ENCODE data around the gene F7.
"Not testable (repeated sequence)": the region's sequence is repeated elsewhere in the genome, so short reads cannot be mapped to it uniquely, and the experiment has no call there.

F7 gene

DNA sequence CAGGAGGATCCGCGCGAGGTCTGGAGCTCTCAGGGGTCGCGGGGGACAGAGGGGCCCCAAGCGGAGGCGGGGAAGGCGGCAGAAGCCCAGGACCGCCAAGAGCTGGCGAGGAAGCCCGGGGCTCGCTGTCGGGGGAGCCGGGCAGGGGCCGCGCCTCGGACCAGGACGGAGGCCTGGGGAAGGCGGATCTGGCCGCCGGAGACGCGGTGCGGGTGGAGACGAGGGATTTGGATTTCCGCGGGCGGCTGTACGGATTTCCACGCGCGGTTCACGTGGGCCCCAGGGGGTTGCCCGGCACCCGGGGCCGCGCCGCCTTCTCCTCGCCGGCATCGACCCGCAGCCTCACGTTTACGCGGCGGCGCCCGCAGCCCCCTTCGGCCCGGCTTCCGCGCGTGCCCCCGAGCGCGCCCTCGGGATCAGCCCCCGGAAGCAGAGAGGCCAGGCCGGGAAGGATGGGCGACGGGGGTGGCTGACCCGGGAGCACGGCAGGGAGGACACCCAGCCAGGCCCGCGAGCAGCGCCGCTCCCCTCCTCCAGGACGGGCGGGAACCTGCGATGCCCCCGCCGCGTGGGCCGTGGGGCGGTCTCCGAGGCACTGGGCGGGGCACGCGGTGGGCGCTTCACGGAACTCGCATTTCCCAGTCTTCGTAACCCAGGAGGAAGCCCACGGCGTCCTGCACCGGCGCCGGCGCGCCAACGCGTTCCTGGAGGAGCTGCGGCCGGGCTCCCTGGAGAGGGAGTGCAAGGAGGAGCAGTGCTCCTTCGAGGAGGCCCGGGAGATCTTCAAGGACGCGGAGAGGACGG lies 4.7 kb downstream of the F7 start:
- no peak for TF ChIP-seq EZH2phosphoT487 (IDR thresholded peaks at IDR 0.05; ENCODE audit: borderline replicate concordance, low read length)
- TF ChIP-seq, protein P1, sequence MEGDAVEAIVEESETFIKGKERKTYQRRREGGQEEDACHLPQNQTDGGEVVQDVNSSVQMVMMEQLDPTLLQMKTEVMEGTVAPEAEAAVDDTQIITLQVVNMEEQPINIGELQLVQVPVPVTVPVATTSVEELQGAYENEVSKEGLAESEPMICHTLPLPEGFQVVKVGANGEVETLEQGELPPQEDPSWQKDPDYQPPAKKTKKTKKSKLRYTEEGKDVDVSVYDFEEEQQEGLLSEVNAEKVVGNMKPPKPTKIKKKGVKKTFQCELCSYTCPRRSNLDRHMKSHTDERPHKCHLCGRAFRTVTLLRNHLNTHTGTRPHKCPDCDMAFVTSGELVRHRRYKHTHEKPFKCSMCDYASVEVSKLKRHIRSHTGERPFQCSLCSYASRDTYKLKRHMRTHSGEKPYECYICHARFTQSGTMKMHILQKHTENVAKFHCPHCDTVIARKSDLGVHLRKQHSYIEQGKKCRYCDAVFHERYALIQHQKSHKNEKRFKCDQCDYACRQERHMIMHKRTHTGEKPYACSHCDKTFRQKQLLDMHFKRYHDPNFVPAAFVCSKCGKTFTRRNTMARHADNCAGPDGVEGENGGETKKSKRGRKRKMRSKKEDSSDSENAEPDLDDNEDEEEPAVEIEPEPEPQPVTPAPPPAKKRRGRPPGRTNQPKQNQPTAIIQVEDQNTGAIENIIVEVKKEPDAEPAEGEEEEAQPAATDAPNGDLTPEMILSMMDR (IDR thresholded peaks at IDR 0.05; ENCODE audit: low read depth, low read length, poor library complexity, severe bottlenecking), result no peak
- Histone ChIP-seq H3K4me1 (ENCODE audit: control insufficient read depth, low read length) (no peaks in the 10 kb centered on the region), H3K36me3 (ENCODE audit: control insufficient read depth, low read length) (no peaks in the 10 kb centered on the region), H3K27ac (ENCODE audit: low read depth, low read length) (no peak overlapping the region), H3K4me3 (ENCODE audit: low read length) (no peak overlapping the region), H4K20me1 (ENCODE audit: control insufficient read depth, insufficient read depth, low read depth, low read length) (no peaks in the 10 kb centered on the region), H3F3A (ENCODE audit: control insufficient read depth, insufficient read depth) (no peaks in the 10 kb centered on the region), H3K4me2 (ENCODE audit: low read length) (no peak overlapping the region), H3K79me2 (ENCODE audit: control insufficient read depth, low read length) (no peaks in the 10 kb centered on the region), H3K27me3 (ENCODE audit: control insufficient read depth, low read length) (no peaks in the 10 kb centered on the region), H3K9me3 (ENCODE audit: control insufficient read depth, insufficient read depth, low read length) (peaks cover 7% of the 10 kb centered on the region; the same call in 1 of the 2 replicates), H3K9me2 (replicated peaks; ENCODE audit: control insufficient read depth, low read length) (no peaks in the 10 kb centered on the region)

DNA sequence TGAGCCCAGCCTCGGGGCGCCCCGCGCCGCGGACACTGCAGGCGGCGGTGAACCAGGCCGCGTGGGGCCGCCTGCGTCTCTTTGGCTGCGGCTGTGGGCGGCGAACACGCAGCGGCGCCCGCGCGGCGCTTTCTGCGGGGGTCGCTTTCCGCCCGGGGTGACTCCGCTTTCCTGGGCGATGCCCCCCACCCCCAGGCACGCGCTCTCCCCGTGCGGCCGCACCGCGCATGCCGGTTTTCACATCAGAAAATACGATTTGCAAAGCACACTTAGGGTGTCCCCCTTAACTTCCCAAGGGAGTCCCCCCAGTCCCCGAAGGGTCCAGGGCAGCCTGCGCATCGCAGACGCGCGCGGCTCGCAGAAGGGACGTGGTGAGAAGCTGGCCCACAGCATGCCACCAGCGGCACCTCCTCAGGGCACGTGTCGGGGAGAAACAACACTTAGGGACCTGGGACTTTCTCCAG lies 5.3 kb downstream of the F7 start:
- Histone ChIP-seq H3K9me3 (ENCODE audit: control insufficient read depth, insufficient read depth, low read length) (peaks cover 7% of the 10 kb centered on the region; the same call in 1 of the 2 replicates), H4K20me1 (ENCODE audit: control insufficient read depth, insufficient read depth, low read depth, low read length) (no peaks in the 10 kb centered on the region), H3K79me2 (ENCODE audit: control insufficient read depth, low read length) (no peaks in the 10 kb centered on the region), H3K36me3 (ENCODE audit: control insufficient read depth, low read length) (no peaks in the 10 kb centered on the region), H3K4me3 (ENCODE audit: low read length) (no peak overlapping the region), H3K4me2 (ENCODE audit: low read length) (no peak overlapping the region), H3K9me2 (replicated peaks; ENCODE audit: control insufficient read depth, low read length) (no peaks in the 10 kb centered on the region), H3K4me1 (ENCODE audit: control insufficient read depth, low read length) (no peaks in the 10 kb centered on the region), H3K27ac (ENCODE audit: low read depth, low read length) (no peak overlapping the region), H3F3A (ENCODE audit: control insufficient read depth, insufficient read depth) (no peaks in the 10 kb centered on the region), H3K27me3 (ENCODE audit: control insufficient read depth, low read length) (no peaks in the 10 kb centered on the region)
- TF ChIP-seq, protein P1 (IDR thresholded peaks at IDR 0.05; ENCODE audit: low read depth, low read length, poor library complexity, severe bottlenecking), result no peak
- no peak for TF ChIP-seq EZH2phosphoT487 (IDR thresholded peaks at IDR 0.05; ENCODE audit: borderline replicate concordance, low read length)

DNA sequence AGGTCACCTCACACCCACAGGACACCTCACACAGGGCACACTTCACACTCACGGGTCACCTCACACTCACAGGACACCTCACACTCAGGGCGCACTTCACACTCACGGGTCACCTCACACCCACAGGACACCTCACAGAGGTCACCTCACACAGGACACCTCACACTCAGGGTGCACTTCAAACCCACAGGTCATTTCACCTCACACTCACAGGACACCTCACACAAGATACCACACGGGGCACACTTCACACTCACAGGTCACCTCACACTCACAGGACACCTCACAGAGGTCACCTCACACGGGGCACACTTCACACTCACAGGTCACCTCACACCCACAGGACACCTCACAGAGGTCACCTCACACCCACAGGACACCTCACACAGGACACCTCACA lies 6.2 kb downstream of the F7 start:
- H3K9me3 ChIP-seq (ENCODE audit: control insufficient read depth, insufficient read depth, low read length); H3K4me3 ChIP-seq (ENCODE audit: low read length); H3F3A ChIP-seq (ENCODE audit: control insufficient read depth, insufficient read depth); H3K9me2 ChIP-seq (replicated peaks; ENCODE audit: control insufficient read depth, low read length); H3K4me1 ChIP-seq (ENCODE audit: control insufficient read depth, low read length); H3K36me3 ChIP-seq (ENCODE audit: control insufficient read depth, low read length); H3K27ac ChIP-seq (ENCODE audit: low read depth, low read length); H3K4me2 ChIP-seq (ENCODE audit: low read length); H4K20me1 ChIP-seq (ENCODE audit: control insufficient read depth, insufficient read depth, low read depth, low read length); H3K79me2 ChIP-seq (ENCODE audit: control insufficient read depth, low read length); H3K27me3 ChIP-seq (ENCODE audit: control insufficient read depth, low read length): not testable (repeated sequence)

DNA sequence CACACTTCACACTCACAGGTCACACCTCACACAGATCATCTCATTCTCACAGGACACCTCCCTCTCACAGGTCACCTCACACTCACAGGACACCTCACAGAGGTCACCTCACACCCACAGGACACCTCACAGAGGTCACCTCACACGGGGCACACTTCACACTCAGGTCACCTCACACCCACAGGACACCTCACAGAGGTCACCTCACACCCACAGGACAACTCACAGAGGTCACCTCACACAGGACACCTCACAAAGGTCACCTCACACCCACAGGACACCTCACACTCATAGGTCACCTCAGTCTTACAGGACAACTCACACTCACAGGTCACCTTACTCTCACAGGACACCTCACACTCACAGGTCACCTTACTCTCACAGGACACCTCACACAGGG lies 6.9 kb downstream of the F7 start:
- not testable (repeated sequence) for H3K9me2 ChIP-seq (replicated peaks; ENCODE audit: control insufficient read depth, low read length); H3F3A ChIP-seq (ENCODE audit: control insufficient read depth, insufficient read depth); H3K9me3 ChIP-seq (ENCODE audit: control insufficient read depth, insufficient read depth, low read length); H4K20me1 ChIP-seq (ENCODE audit: control insufficient read depth, insufficient read depth, low read depth, low read length); H3K79me2 ChIP-seq (ENCODE audit: control insufficient read depth, low read length); H3K4me1 ChIP-seq (ENCODE audit: control insufficient read depth, low read length); H3K27me3 ChIP-seq (ENCODE audit: control insufficient read depth, low read length); H3K4me3 ChIP-seq (ENCODE audit: low read length); H3K27ac ChIP-seq (ENCODE audit: low read depth, low read length); H3K36me3 ChIP-seq (ENCODE audit: control insufficient read depth, low read length); H3K4me2 ChIP-seq (ENCODE audit: low read length)

Data from DOHH2 (cell line).